Bone marrow (tissue), 2 donors: ENCODE data around the gene LMO7.
"Not testable (repeated sequence)": the region's sequence is repeated elsewhere in the genome, so short reads cannot be mapped to it uniquely, and the experiment has no call there.

Source experiments
- DNase-seq, 2 donors: peaks; one replicate each; lab custom pipeline; 2025; lab: John Stamatoyannopoulos, UW

The LMO7 gene

GRCh38 chr13:75743072-75743471, 106.9 kb downstream of the LMO7 start:
- DNase-seq: not testable (repeated sequence)

DNA sequence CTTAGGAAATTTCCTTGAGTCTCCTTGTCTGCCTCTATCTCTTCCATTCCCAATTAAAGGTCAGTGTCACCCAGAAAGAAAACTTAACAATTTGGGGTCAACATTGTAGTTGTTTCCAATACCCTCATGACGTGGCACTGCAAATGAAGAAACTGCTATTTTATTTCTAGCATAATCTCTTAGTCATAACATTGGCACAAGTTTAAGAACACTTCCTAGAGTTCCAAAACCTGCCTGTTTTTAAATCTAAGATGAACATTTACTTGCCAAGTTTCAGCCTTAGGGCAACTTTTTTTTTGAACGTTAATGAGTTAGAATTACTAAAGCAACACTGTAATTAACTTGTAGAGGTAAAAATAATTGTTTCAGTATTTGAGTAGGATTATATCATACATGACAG, 108.0 kb downstream of the LMO7 start:
- no peak for DNase-seq

DNA sequence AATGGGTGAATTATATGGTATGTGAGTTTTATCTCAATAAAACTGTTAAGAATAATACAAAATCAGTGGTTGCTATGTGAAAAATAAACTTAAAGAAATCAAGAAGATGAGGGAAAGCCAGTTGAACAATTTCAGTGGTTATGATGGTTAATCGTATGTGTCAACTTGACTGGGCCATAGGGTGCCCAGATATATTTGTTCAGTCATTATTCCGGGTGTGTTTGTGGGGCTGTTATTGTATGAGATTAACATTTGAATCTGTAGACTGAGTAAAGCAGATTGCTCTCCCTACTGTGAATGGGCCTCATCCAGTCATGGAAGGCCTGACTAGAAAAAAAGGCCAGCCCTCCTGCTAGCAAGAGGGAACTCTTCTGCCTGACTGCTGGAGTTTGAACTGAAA, 109.3 kb downstream of the LMO7 start:
- no peak for DNase-seq

DNA sequence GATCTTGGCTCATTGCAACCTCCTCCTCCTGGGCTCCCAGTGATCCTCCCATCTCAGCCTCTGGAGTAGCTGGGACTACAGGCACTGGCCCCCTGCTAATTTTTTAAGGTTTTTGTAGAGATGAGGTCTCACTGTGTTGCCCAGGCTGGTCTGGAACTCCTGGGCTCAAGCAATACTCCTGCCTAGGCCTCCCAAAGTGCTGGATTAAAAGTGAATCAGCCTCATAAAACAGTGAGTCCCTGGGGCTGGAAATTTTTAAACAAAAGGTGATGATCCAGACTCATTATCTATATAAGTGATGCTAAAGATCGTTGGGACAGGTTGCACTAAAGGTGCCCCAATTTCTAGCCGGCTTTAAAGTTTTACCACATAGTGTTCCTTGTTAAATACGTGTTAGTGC, 112.7 kb downstream of the LMO7 start:
- no peak for DNase-seq

DNA sequence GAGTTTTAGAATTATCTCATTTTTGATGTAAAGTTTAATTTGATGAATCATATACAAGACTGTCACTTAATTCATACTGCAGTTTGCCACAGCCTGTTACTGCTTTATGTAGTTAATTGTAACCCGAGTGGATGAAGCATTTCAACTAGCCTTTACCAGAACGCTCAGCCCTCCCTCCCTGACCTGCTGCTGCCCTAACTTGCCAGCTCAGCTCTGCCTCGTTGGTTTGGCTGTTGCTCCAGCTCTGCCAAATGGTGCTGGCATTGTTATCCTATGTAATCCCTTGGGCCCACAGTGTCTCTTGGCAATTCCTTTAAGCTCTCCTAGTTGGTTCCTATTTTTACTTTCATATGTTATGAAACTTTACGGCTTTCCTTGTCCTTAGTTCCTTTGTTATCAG, 113.3 kb downstream of the LMO7 start:
- DNase-seq: no peak

GRCh38 chr13:75751350-75751749, 115.2 kb downstream of the LMO7 start:
- no peak for DNase-seq

DNA sequence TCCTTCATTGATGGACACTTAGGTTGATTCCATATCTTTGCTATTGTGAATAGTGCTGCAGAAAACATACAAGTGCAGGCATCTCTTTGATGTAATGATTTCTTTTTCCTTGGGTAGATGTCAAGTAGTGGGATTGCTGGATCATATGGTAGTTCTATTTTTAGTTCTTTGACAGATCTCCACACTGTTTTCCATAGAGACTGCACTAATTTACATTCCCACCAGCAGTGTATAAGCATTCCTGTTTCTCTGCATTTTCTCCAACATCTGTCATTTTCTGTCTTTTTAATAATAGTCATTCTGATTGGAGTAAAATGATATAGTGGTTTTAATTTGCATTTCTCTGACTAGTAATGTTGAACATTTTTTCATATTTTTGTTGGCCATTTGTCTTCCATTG, 116.7 kb downstream of the LMO7 start:
- DNase-seq: no peak

DNA sequence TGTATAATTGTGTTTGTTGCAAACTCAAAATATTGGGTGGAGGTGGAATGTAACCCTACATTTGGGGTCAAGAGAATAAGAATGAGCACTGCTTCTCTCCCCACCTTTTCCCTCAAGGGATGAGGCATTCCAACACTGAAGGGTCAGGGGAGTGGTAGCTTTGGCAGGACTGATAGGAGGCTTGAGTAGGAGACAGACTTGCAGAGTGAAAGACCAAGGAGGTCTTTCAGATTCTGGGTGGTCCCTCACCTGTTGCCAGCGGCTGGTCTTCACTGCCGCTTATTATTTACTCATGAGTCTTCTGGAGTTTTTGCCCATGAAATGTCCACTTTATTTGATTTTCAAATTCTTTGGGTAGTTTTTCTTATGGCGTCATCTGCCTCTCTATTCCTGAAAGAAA, 118.8 kb downstream of the LMO7 start:
- no peak for DNase-seq

DNA sequence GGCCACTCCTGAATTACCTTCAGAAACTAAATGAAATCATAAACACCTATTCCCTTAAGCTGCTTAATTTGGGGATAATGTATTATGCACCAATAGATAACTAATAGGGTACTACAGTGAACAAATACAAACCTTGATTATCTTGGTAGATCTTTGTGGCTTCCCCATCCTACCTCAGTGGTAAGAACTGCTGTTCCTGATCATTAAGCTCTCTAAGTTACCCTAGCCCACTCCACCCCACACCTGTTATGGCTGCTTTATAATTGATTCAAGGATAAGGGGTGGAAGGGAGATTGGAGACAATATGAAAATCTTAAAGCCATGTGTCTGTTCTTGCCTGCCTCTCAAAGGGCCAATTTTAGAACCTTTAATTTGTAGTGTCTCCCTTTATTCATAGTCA, 121.2 kb downstream of the LMO7 start:
- DNase-seq: no peak

DNA sequence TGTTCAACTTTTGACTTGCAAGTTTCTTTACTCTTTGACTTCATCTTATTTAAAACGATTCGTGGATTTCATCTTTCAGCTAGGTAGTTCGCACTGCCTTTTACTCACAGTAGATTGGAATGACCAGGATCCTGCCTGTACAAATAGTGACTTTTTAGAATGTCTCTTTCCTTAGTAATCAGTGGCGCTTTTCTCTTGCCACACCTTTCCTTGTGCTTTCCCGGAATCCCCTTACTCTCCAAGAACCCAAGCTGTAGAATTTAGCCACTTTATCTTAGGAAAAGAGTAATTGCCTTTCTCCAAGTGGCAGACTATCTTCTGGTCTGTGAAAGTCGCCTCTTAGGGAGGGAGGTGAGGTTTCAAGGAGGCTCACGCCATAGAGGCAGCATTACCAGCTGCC, 123.4 kb downstream of the LMO7 start:
- DNase-seq: no peak

DNA sequence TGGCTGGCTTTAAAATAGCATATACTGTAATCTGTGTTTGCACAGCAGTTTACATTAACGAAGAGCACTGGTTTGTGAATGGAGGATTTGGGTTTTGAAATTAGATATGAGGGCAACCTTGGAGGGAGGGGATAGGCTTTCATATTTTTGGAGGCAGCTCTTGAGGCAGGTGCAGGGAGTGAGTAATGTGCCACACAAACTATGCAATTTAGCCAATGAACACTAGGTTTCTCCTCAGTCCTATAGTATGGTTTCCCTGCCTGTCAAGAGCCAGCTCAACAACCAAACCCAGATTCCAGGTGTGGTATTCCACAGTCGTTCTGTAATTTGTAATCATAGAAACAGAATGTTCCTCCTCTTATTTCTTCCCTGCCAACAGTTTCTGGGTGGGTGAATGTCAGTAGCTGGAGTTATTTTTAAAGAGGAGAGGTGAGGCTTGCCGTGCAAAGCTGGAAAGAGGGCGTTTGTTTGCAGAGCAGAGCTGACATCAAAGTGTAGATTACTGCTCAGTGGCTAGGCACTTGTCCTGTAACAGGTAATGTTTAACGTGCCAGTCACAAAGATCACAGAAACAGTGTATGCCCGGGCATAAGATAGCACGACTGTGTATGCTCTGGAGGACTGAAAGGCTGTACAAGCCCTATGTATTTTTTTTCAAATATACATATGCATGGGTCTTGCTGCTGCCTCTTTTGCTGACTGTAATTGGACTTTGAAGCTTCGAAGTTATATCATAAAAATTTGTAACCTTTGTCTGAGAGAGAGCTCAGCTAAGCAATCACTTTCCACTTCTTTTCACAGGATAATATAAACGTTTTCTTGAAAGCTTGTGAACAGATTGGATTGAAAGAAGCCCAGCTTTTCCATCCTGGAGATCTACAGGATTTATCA, 124.2 kb downstream of the LMO7 start:
- DNase-seq: no peak

DNA sequence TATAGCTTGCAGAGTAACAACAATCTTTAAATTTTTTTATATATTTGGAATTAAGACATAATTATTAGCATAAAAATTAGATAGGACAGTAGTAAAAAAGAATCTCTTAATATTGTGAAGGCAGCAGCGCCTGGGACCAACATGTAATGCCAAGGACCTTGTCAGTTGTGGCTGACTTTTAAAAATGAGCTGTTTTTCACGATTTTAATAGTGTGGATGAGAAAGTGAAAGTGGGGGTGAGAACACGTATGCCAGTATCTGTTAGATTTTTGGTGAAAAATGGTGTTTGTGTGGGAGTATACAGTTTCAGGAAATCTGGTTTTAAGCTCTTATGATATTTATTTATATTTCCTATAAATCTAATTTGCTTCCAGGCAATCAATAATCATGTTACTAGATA, 125.2 kb downstream of the LMO7 start:
- DNase-seq: peak in 1 of 2 donors; percentile 1

DNA sequence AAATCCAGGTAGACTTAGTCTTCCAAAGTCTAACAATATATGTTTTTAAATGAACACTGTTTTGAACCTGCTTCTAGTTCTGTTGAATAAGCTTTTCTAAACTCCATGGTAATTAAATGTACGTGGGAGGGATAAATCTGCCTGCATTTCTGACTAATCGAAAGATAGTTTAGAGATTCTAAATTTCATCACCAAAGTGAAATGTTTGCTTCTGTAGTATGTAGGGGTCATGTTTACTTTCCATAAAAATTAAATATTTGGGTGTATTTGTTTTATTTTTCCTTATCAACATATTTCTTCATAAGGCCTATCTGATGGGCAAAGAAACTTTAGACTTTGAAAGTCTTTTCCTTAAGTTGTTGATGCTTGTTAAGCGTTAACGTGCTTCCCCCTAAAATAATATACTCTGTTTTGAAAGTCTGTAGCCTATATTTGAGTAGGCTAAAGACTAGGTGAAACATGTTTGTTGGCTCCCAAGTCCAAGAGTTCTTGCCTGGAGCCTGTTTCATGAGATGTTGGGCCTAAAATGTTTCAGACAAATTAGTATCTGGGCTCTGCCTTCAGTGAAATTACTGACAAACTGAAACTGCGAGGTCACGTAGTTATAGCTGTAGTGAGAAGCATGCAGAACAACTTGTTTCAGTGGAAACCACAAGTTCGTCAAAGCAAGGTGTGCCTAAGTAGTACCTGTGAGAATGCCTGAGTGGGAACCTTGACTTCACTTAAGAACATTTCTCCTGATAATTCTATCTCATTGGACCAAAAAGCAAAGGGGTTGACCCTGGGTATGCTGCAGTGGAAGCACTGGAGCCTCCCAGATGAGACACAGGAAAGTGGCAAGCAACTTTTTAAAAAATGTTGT, 126.2 kb downstream of the LMO7 start:
- DNase-seq: peak in 1 of 2 donors; percentile 0

DNA sequence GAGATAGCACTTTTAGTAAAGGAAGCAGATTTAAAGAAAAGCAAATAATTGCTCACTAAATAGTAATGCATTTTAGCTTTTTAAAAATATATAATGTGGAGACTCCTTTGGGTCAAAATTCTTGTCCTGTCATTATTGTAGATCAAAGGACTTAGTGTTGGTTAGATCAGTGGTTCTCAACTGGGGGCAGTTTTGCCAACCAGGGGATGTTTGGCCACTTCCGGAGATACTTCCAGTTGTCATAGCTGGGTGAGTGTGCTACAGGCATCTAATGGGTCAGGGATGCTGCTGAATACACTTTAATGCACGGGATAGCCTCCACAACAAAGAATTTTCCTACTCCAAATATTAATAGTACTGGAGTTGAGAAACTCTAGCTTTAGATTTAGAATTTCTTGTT, 126.8 kb downstream of the LMO7 start:
- DNase-seq: no peak

DNA sequence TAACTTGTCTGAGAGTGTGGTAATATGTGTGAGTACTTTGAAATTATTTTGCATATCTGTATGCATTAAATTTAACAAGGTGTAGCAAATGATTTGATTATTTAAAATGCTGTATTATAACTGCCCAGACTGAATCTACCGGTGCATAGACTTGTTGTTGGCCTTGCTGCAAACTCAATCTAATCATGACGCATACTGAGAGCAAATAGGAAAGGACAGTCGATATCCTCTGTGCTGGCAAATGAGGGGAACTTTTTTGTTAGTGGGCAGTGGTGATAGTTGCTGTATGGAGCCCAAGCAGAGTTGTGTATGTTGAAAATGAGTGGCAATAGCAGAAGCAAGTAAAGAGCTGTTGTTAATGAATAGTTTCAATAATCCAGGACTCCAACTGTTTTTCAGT, 127.4 kb downstream of the LMO7 start:
- DNase-seq: no peak

DNA sequence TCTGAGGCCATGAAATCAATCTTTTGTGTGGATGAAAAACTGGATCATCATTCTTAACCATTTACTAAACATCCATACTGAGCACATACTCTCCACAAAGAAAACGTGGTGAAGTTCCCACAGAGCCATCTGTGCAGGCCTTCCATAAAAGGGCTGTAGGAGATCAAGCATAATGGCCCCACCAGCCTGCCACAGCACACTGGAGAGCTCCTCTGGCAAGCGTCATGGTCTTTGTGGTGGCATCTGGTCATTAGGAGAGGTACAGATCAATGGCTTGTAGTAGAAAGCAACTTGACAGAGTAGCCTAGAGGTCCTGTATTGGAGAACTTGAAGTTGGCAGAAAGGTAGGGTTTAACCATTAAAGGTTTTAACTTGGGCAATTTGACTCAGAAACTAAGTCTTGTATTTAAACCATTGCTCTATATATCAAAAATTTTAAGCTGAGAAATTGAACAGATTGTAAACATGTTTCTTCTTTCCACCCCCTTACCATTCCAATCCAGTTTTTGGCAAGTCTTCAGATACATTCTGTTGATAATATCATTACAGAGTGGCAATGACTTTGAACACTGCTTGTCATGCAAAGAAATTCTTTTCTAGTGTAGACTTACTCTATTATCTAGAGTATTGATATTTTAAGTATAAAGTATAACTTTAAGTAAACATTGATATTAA, 128.3 kb downstream of the LMO7 start:
- DNase-seq: no peak

GRCh38 chr13:75764926-75765310, 128.8 kb downstream of the LMO7 start:
- no peak for DNase-seq

GRCh38 chr13:75766636-75767035, 130.5 kb downstream of the LMO7 start:
- DNase-seq: no peak

DNA sequence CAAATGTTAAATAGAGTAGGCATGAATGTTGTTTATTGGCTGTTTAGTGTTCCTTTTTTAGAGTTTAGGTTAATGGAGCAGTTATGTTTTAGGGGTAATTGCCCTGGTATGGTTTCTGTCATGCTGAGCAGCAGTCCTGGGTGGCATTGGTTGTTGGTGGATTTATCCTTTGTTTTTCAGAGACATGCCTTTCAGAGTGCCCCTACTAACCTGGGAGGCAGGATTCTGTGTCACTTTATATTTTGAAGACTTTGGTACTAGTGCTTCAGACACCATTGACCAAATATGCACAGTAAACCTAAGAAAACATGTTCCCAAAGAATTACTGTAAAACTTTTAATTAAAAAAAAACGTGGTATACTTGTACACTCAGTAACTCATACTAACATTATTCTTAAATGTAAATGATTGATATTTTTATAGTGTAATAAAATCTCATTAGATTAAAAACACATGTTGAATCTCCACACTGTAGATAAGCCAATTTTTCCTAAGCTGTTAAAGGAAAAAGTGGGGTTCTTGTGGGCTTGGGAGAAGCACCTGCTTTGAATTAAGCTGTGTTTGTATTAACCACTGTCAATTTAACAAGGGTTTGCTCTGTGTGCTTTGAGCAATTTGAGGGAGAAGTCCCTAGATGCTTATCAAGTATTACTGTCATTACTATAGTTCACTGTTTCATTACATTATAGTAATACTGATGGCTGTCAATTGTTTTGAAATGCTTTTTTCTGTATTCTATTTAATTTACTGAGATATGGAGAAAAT, 133.2 kb downstream of the LMO7 start:
- DNase-seq: no peak

DNA sequence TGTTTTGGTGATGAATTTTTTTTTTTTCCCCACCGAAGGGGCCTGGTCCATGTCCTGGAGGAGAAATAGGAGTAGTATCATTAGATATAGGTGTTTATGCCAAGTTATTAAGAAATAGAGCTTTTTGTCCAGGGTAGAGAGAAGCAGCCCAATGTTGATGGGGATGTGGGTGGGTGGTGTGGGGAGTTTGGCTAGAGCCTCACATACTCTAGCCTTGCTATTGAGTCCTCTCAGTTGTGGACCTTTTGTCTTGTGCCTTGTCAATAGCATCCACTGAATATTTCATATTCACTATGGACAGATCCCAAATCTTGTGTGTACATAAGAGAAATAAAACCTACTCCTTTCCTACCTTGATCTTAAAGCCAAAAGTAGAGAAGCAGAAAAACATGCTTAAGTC, 134.0 kb downstream of the LMO7 start:
- DNase-seq: no peak

DNA sequence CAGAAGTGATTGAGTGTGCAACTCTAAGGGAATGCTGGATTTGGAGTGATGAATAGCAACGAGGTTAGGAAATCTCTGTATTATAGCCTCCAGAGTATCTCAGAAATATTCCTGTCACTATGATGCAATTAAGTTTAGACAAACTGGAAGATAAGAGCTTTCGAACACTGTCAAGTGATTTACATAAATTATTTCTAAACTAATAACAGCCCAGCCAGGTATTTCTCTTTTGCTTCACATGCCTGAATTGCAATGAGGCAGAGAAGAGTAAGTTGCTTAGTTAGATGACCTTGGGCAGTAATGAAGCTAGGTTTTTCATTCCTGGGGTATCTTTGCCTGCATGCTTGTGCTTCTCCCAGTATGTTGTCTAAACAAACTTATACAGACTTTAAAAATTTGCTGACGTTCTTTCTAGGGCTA, 134.5 kb downstream of the LMO7 start:
- no peak for DNase-seq

DNA sequence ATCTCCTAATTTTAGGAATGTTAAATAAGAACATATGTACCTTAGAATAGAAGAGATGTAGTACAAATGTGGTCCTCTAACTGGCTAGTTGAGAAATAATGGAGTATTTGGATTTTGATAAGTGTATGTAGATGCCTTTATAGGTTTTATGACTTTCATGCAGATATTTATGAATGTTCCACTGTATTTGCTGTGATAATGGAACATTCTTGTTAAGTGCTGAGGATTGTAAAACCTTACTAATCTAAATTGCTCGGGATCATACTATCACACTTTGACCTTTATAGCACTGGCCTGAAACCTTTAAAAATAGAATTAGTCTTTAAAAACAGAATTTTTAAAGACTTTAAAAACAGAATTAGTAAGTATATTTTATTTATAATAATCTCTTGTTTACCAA, 135.1 kb downstream of the LMO7 start:
- no peak for DNase-seq
